Suprapubic skin (tissue), 3 donors: Measurements from ENCODE around the gene ALLC.

Source experiments
- EP300 ChIP-seq: sonication (generic); formaldehyde crosslinking; IDR thresholded peaks from one replicate; pipeline ENCODE4 v1.6.1; 2017; ENCODE audit warnings: antibody characterized with exemption
- POLR2A ChIP-seq, 2 donors: fragments of 450-650 bp; IDR thresholded peaks; one replicate each; pipeline ENCODE4 v1.6.1; 2017; ENCODE audit warnings: antibody characterized with exemption in 2 of 2, mild to moderate bottlenecking in 2 of 2, moderate library complexity in 2 of 2
- TF ChIP-seq, protein P1 (sequence below), 2 donors: fragments of 200-600 bp in 1 of 2; fragments of 450-650 bp in 1 of 2; sonication (generic) in 1 of 2; IDR thresholded peaks; one replicate each; pipeline ENCODE4 v1.5.1; 2016 to 2019; ENCODE audit warnings: antibody characterized with exemption in 2 of 2, mild to moderate bottlenecking in 1 of 2, moderate library complexity in 1 of 2

DNA sequence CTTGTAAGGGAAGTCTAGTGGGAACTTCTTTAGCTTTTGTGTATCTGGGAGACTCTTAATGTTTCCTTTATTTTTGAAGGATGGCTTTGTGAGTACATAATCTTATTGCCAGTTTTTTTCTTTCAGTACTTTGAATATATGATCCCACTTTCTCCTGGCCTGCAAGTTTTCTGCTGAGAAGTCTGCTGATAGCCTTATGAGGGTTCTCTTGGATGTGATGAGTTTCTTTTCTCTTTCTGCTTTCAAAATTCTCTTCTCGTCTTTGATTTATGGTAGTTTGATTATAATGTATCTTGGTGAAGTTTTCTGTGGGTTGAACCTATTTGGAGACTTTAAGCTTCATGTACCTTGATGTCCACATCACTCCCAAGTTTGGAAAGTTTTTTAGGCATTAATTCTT lies 35.0 kb upstream of the ALLC start:
- TF ChIP-seq, protein P1, sequence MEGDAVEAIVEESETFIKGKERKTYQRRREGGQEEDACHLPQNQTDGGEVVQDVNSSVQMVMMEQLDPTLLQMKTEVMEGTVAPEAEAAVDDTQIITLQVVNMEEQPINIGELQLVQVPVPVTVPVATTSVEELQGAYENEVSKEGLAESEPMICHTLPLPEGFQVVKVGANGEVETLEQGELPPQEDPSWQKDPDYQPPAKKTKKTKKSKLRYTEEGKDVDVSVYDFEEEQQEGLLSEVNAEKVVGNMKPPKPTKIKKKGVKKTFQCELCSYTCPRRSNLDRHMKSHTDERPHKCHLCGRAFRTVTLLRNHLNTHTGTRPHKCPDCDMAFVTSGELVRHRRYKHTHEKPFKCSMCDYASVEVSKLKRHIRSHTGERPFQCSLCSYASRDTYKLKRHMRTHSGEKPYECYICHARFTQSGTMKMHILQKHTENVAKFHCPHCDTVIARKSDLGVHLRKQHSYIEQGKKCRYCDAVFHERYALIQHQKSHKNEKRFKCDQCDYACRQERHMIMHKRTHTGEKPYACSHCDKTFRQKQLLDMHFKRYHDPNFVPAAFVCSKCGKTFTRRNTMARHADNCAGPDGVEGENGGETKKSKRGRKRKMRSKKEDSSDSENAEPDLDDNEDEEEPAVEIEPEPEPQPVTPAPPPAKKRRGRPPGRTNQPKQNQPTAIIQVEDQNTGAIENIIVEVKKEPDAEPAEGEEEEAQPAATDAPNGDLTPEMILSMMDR (IDR thresholded peaks at IDR 0.05), result no peak
- TF ChIP-seq EP300, result no peak
- TF ChIP-seq POLR2A (IDR thresholded peaks at IDR 0.05), result no peak
